ENCODE measurements around the gene DRAM2. TPM values are rescaled to one million over a fixed set of nuclear protein-coding genes. Genes with fewer than 3 reads are reported as not detected.
A peak's percentile ranks its signal among the peaks of the same experiment; 100 is the strongest.

Gene DRAM2
- total RNA-seq, 1 donor from 2014 or later, result 29.8 TPM

DNA sequence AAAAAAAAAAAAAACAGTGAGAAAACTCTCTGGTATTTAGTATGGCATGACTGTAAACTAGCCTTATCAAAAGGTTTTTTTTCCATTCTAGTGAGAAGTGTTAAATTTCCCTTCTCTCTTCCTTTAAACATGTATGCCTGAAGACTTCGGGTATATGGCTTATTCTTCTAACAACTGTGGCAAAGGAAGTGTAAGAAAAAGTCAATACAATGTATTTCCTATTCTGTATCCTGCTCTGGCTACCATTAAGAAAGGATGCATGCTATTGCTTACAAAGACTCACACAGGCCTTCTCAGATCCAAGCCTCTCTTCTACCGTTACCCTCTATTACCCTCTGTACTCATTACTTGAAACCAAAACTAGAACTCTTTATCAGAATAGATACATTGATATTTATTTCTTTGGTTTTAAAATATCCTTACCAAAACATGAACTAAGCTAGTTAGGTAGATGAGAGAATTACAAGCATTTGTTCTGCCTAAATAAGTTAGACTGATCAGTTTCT is 8.5 kb upstream of the DRAM2 start:
- no peak for DNase-seq (ENCODE audit: low spot score in 2 of 2, unreplicated experiment in 2 of 2)
- Mint-ChIP-seq H3K4me1 (no peaks in the 10 kb centered on the region), H3K27me3 (ENCODE audit: low read depth) (no peaks in the 10 kb centered on the region), H3K4me3 (no peak overlapping the region), H3K27ac (no peak overlapping the region), H3K36me3 (peaks cover 26% of the 10 kb centered on the region), H3K9me3 (peaks cover 2% of the 10 kb centered on the region)
- TF ChIP-seq, protein P1, sequence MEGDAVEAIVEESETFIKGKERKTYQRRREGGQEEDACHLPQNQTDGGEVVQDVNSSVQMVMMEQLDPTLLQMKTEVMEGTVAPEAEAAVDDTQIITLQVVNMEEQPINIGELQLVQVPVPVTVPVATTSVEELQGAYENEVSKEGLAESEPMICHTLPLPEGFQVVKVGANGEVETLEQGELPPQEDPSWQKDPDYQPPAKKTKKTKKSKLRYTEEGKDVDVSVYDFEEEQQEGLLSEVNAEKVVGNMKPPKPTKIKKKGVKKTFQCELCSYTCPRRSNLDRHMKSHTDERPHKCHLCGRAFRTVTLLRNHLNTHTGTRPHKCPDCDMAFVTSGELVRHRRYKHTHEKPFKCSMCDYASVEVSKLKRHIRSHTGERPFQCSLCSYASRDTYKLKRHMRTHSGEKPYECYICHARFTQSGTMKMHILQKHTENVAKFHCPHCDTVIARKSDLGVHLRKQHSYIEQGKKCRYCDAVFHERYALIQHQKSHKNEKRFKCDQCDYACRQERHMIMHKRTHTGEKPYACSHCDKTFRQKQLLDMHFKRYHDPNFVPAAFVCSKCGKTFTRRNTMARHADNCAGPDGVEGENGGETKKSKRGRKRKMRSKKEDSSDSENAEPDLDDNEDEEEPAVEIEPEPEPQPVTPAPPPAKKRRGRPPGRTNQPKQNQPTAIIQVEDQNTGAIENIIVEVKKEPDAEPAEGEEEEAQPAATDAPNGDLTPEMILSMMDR (IDR thresholded peaks at IDR 0.05; ENCODE audit: unreplicated experiment), result no peak

DNA sequence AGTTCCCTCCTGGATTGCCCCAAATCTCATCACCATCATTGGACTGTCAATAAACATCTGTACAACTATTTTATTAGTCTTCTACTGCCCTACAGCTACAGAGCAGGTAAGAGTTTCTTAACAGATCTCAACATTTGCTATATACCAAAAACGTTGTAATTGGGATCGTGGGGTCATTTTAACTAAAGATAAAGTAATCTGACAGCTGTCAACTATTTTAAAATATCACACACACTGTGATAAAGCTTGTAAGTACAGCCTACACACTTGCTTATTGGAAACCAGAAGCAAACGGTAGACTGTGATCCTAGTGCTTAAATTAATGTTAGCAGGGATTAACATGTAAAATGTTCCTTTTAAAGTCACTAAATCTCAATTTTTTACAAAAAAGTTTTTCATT is 8.1 kb upstream of the DRAM2 start:
- H3K4me1 Mint-ChIP-seq, result no peaks in the 10 kb centered on the region
- no peaks in the 10 kb centered on the region for H3K27me3 Mint-ChIP-seq (ENCODE audit: low read depth)
- no peak overlapping the region for H3K27ac Mint-ChIP-seq
- H3K36me3 Mint-ChIP-seq, result peaks cover 21% of the 10 kb centered on the region
- no peak for DNase-seq (ENCODE audit: low spot score in 2 of 2, unreplicated experiment in 2 of 2)
- no peaks in the 10 kb centered on the region for H3K9me3 Mint-ChIP-seq
- no peak overlapping the region for H3K4me3 Mint-ChIP-seq
- TF ChIP-seq, protein P1 (IDR thresholded peaks at IDR 0.05; ENCODE audit: unreplicated experiment), result no peak

DNA sequence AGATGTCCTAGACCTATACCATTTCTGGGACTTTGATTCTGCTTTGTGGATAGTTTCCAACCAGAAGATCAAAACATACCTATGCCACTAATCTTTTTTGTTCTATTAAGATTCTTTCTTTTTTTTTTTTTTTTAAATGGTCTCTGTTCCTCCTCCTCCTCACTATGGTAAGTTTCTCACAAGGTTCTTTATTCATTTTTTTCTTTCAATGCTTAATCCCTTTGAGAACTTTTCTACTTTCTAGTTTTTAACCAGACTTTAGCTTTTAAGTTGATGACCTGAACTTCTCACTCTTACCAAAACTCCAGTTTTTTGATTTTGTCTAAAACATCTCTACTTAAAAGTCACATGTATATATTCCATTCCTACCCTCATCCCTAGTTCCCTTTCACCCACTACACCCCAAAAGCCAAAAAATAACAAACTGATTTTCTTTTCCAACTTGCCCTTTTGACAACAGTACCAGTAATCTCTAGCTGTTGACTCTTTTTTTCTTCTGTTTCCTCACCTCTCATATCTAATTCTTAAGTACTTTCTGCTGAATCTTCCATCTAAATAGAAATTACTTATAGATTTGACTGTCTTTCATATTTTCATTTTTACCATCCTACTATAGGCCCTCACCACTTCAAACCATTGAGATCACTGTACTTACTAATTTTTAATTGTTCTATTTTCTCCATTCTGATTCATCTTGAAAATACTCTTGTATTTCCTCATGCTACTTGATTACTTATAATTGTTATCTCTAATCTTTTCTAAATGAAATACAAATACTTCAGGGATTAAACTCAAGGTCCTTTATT is 6.3 kb upstream of the DRAM2 start:
- Mint-ChIP-seq H3K4me3 (no peak overlapping the region), H3K27me3 (ENCODE audit: low read depth) (no peaks in the 10 kb centered on the region), H3K27ac (no peak overlapping the region), H3K36me3 (peaks cover 10% of the 10 kb centered on the region), H3K4me1 (peaks cover 11% of the 10 kb centered on the region), H3K9me3 (no peaks in the 10 kb centered on the region)
- TF ChIP-seq, protein P1 (IDR thresholded peaks at IDR 0.05; ENCODE audit: unreplicated experiment), result no peak
- DNase-seq (ENCODE audit: low spot score in 2 of 2, unreplicated experiment in 2 of 2), result no peak

DNA sequence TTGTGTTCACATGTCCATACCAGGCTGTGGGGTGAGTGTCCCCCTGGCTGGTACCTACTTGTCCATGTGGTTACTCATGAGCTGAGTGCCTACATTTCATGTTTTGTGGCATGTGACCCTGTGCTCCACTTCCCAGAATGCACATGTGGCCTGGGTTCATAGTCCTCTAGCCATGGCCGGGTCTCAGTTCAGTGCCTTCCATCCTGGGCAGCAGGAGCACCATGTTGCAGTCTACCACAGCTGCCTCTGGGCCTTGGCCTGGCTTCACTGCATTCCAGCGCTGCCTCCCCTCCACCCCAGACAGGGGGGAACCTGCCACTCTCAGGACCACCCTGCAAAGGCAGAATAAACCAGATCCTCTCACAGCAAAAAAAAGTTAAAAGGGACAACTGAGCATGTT is 5.6 kb upstream of the DRAM2 start:
- H3K9me3 Mint-ChIP-seq, result no peaks in the 10 kb centered on the region
- peaks cover 15% of the 10 kb centered on the region for H3K4me1 Mint-ChIP-seq
- DNase-seq (ENCODE audit: low spot score in 2 of 2, unreplicated experiment in 2 of 2), result no peak
- no peak overlapping the region for H3K27ac Mint-ChIP-seq
- TF ChIP-seq, protein P1 (IDR thresholded peaks at IDR 0.05; ENCODE audit: unreplicated experiment), result no peak
- no peaks in the 10 kb centered on the region for H3K27me3 Mint-ChIP-seq (ENCODE audit: low read depth)
- H3K4me3 Mint-ChIP-seq, result no peak overlapping the region
- peaks cover 10% of the 10 kb centered on the region for H3K36me3 Mint-ChIP-seq

DNA sequence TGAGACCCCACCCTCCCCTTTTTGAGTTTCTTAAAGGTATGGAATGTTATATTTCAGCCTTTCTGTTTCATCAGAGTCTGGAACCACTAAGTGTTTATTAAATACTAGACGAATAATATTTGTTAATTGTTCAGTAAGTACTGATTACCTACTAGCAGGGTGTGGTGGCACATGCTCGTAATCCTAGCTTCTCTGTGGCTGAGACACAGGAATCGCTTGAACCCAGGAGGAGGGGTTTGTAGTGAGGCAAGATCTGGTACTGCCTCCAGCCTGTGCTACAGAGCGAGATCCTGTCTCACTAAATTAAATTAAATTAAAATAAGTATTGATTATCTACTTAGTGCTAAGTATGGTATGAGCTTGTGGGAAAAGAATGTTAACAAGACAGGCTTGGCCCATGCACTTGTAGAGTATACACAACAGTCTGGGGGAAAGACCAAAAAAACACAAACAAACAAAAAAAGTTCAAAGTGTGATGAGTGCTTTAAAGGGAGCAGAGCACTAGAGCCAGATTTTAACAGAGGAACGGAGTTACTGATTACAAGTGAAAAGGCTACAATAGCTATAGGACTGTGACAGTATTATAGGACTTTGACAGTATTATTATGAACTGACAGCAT is 2.6 kb upstream of the DRAM2 start:
- no peak overlapping the region for H3K4me3 Mint-ChIP-seq

More for the DNA sequence above, 2.6 kb upstream of the DRAM2 start:
- DNase-seq (ENCODE audit: low spot score in 2 of 2, unreplicated experiment in 2 of 2), result no peak
- peaks cover 28% of the 10 kb centered on the region for H3K4me1 Mint-ChIP-seq
- H3K9me3 Mint-ChIP-seq, result no peaks in the 10 kb centered on the region
- no peaks in the 10 kb centered on the region for H3K36me3 Mint-ChIP-seq
- no peaks in the 10 kb centered on the region for H3K27me3 Mint-ChIP-seq (ENCODE audit: low read depth)
- TF ChIP-seq, protein P1 (IDR thresholded peaks at IDR 0.05; ENCODE audit: unreplicated experiment), result no peak
- peak overlapping the region; percentile 4 for H3K27ac Mint-ChIP-seq
